Activated T-cell treated with anti-CD3 and anti-CD28 coated beads, Interleukin-2, amount 50 U/mL, for 24 hours (primary cell): ENCODE data around the gene DLX4.

Source experiments
- DNase-seq: peaks from one replicate; pipeline ENCODE4 v3.0.0-alpha.2; 2020
- H3K27ac Mint-ChIP-seq: 2 replicates; pipeline ENCODE4 v1.8.0; 2020; ENCODE audit warnings: mild to moderate bottlenecking, mixed read lengths
- H3K27me3 Mint-ChIP-seq: 2 replicates; pipeline ENCODE4 v1.8.0; 2020; ENCODE audit warnings: mixed read lengths
- H3K36me3 Mint-ChIP-seq: 2 replicates; pipeline ENCODE4 v1.8.0; 2020; ENCODE audit warnings: low read depth, mixed read lengths
- H3K4me1 Mint-ChIP-seq: 2 replicates; pipeline ENCODE4 v1.8.0; 2020; ENCODE audit warnings: low read depth, mixed read lengths
- H3K4me3 Mint-ChIP-seq: 2 replicates; pipeline ENCODE4 v1.8.0; 2020; ENCODE audit warnings: mild to moderate bottlenecking, moderate library complexity, mixed read lengths
- H3K9me3 Mint-ChIP-seq: 2 replicates; pipeline ENCODE4 v1.8.0; 2020; ENCODE audit warnings: mixed read lengths

DLX4 gene

DNA sequence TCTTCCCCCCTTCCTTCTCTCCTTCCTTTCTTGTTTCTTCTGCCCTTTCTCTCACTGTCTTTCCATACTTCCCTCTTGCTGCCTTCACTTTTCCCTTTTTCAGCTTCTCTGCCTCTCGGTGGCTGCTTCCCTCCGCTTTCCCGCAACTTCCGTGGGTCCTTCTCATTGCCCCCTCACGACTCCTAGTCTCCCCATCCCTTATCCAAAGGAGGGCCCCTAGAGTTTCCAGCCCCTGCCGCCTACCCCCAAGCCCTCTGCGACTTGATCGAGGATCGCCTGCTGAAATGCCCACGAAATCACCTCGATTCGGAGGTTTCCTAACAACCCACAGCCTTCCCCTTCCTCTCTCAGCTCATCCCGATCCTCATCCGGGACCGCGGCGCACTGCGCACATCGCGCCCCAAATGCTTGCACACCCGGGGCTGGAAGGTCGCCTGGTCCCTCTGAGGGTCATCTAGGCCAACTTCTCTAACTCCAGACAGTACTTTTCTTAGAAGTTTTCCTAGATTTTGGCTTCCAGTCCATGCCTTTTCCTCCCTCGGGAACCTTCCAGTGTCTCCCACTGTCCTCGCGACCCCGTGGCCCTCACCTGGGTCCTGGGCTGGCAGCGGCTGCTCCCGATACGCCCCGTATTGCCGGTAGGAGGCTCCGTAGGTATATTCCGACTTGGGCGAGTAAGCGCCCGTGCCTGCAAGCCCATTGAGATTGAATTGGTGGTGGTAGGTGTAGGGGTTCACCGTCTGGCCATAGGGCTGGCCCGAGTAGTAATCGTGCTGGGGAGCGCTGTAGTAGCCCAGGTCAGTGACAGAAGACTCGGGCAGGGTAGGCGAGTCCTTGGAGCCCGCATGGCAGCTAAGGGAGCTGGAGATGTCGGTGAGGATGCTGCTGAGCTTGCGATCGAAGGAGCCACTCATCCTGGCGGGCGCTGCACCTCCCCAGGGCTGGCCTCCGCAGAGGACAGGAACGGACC, 25.4 kb downstream of the DLX4 start:
- Mint-ChIP-seq H3K4me3 (peak overlapping the region; percentile 62), H3K27ac (no peak overlapping the region), H3K36me3 (no peaks in the 10 kb centered on the region), H3K27me3 (peaks cover 88% of the 10 kb centered on the region), H3K4me1 (peaks cover 33% of the 10 kb centered on the region), H3K9me3 (no peaks in the 10 kb centered on the region)
- DNase-seq: peak; percentile 57

DNA sequence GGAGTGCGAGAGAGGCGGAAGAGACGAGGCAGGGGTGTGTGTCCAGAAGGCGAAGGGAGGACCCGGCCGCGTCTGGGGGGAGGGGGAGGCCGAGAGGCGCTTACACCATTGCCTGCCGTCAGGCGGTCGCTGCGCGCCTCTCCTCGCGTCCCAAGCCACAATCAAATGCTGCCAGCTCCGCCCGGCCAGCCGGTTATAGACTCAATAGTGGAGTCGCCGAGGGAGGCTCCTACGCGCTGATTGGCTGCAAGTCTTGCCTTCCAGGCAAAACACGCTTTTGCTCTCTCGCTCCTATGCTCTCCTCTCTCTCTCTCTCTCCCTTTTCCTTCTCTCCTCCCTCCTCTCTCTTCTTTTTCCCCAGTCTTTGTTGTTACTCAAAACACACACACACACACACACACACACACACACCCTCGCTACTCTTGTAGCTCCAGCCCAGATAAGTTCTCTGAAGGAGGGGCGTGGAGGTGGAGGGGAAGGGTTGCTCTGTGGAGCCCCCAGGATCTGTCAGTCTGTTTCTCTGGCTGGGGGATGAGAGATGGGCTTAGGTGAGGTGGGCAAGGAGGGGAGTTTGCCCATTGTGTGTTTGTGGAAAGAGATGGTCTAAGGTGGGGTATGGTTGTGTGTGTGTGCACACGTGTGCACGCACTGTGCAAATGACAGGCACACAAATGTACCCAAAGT, 26.2 kb downstream of the DLX4 start, which contains the start of gene DLX3:
TSS of gene DLX3 (minus strand) at position 170 of the 684 bp plus-strand sequence. CDS start 226 bp downstream, outside the sequence.
- Mint-ChIP-seq H3K36me3 (no peaks in the 10 kb centered on the region), H3K27me3 (peaks cover 86% of the 10 kb centered on the region), H3K27ac (no peak within 1 kb of the TSS), H3K9me3 (no peaks in the 10 kb centered on the region), H3K4me3 (peak within 1 kb of the TSS; percentile 62), H3K4me1 (peaks cover 33% of the 10 kb centered on the region)
- no peak for DNase-seq

DNA sequence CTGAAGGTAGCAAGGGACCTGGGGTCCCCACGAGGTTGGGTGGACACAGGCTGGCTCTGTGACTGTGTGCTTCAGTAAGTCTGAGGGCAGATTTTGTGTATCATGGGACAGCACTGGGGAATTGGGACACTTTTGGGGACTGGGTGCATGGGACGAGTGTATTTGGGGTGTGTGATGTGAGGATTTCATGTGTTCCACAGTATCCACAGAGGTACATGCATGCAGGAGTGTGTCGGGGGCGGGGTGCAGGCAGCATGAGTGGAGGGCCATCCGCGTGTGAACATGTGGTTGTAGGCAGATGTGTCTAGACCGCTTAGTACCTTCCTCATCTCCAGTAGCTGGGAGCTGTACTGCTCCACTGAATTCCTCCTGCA, 27.1 kb downstream of the DLX4 start:
- no peaks in the 10 kb centered on the region for H3K9me3 Mint-ChIP-seq
- no peak overlapping the region for H3K27ac Mint-ChIP-seq
- H3K36me3 Mint-ChIP-seq: no peaks in the 10 kb centered on the region
- peak; percentile 42 for DNase-seq
- no peak overlapping the region for H3K4me3 Mint-ChIP-seq
- peaks cover 33% of the 10 kb centered on the region for H3K4me1 Mint-ChIP-seq
- H3K27me3 Mint-ChIP-seq: peaks cover 85% of the 10 kb centered on the region

DNA sequence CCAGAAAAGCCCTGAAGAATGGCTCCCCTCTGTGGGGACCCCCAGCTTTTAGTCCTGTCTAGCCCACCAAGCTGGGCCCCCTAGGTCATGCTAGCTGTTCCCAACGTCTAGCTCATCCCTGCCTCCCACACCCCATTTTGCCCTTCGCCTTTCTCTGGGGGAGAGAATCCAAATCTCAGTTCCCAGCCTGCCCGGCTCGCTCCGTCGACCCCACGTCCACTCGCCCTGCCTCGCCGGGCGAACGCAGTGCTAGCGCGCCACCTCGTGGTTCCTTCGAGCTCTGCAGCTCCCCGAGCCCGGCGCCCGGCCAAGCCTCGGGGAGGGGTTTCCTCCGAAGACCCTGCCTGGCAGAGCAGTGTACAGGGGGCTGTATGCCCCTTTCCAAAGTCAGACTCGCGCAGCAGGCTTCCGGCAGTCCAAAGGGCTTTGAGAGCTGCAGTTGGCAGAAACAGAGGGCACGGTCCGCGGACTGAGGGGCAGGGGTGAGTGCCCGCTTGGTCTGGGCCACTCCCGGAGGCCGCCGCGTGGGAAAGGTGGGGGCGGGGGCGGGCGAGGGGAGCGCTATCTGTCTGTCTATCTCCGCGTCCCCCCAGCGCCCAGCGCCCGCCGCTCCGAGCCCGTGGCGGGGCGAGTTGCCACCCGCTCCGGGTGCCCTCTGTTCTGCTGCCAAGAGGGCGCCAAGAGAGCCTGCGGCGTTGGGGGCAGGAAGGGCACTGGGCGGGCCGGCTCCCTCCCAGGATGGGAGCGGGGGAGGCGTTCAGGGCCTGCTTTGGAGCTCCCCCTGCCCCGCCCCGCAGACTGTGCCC, 27.7 kb downstream of the DLX4 start:
- Mint-ChIP-seq H3K4me1 (peaks cover 33% of the 10 kb centered on the region), H3K27ac (no peak overlapping the region), H3K36me3 (no peaks in the 10 kb centered on the region), H3K27me3 (peaks cover 85% of the 10 kb centered on the region), H3K4me3 (peak overlapping the region; percentile 59), H3K9me3 (no peaks in the 10 kb centered on the region)
- DNase-seq: peak; percentile 85

DNA sequence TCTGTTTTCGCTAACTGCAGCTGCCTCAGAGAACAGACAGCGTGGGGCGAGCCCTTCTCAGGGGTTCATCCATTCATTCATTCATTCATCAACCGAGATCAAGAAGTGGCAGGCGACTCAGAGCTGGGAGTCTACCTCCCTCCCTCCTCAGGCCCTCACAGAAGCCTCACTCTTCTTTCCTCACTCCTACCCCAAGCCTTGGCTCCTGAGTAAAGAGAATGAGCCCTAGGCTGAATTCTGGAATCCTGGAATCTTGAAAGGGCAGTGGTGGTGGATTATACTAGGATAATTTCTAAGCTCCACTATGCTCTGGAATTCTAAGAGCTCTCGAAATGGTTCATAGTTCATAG, 28.3 kb downstream of the DLX4 start:
- Mint-ChIP-seq H3K27me3 (peaks cover 85% of the 10 kb centered on the region), H3K4me3 (no peak overlapping the region), H3K4me1 (peaks cover 32% of the 10 kb centered on the region)

DNA sequence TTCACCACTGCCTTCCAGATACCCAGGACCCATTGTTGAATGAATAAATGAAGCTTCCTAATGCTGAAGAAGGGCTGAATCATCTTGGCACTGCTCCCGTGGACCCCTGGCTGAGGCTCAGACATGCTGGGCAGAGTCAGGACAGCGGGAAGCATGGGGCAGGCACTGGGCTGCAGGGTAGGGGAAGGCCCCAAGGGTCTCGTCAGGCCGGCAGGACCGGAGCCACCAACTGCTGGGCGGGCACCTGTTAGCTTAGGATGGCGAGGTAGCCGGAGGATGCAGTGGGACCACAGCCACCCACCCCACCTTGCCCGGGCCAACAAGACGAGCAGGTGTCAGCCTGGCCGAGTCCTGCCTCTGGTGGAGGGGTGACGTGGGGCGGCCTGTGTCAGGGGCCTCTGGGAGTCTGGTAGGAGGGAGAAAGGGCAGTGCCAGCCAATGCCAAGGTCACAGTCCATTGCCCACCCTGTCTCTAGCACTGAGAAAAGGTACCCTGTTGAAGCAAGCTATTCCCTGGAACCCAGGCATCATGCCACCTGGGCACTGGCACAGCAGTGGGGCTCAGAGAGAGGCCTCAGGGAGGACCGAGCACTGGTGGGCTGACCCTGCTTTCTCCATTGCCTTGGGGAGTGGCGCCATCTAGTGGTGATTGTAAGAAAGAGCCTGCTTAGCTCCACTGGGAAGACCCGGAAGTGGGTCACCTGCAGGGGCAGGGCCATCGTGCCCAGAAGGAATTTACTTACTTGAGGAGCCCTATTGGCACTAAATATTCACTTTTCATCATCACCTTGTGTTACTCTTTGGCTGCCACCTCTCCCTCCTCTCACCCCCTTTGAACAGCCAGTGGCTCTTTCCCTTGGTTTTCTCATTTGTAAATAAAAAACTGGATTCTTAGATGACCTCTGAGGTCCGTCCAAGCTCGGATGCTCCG, 29.0 kb downstream of the DLX4 start:
- Mint-ChIP-seq H3K4me1 (peaks cover 30% of the 10 kb centered on the region), H3K36me3 (no peaks in the 10 kb centered on the region), H3K27me3 (peaks cover 82% of the 10 kb centered on the region), H3K27ac (no peak overlapping the region), H3K9me3 (no peaks in the 10 kb centered on the region), H3K4me3 (no peak overlapping the region)
- peak; percentile 83 for DNase-seq

More for the DNA sequence above, 28.3 kb downstream of the DLX4 start:
- H3K36me3 Mint-ChIP-seq: no peaks in the 10 kb centered on the region
- DNase-seq: no peak
- H3K9me3 Mint-ChIP-seq: no peaks in the 10 kb centered on the region
- no peak overlapping the region for H3K27ac Mint-ChIP-seq

DNA sequence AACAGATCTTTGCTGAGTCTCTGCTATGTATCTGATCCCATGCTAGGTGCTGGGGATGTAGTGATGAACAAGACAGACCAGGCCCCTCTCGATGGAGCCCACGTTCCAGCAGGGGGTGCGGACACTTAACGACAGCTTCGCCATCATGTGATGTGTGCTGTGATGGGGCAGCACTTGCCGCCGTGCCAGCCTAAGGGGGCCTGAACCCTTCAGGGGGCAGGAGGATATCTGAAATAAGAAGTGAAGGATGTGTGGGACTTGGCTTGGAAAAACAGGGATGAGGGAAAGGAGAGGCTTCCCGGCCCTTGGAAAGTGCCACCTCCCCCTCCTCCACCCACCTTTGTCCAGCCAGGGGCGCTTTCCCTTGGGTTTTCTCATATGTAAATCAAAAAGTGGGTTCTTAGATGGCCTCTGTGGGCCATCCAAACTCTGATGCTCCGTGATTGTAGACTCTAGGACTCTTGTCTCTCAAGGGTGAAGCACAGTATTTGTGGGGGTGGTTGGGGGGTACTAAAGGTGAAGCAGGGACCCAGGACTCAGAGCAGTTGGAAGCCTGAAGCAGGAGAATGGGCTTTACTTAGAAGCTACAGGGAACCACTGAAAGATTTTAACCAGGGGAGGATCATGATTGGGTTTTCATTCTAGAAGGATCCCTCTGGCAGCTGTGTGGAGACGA, 30.0 kb downstream of the DLX4 start:
- Mint-ChIP-seq H3K4me3 (no peak overlapping the region), H3K27me3 (peaks cover 81% of the 10 kb centered on the region), H3K36me3 (no peaks in the 10 kb centered on the region), H3K27ac (no peak overlapping the region), H3K9me3 (no peaks in the 10 kb centered on the region), H3K4me1 (peaks cover 27% of the 10 kb centered on the region)
- DNase-seq: no peak

DNA sequence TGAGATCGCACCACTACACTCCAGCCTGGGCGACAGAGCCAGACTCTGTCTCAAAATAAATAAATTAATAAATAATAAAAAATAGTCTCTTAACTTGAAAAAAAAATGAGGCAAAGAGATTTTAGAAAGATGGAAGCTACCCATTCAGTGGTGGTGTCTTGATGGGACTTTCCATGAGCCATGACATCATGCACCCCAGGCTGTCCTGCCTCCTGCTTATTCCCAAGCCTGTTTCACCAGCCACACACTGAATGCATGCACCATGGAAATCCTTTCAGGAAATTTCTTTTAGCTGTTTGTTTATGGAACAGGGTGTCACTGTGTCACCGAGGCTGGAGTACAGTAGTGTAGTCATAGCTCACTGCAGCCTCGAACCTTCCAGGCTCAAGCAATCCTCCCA, 34.9 kb downstream of the DLX4 start:
- no peak overlapping the region for H3K27ac Mint-ChIP-seq
- H3K4me1 Mint-ChIP-seq: no peaks in the 10 kb centered on the region
- H3K9me3 Mint-ChIP-seq: no peaks in the 10 kb centered on the region
- DNase-seq: no peak
- H3K27me3 Mint-ChIP-seq: peaks cover 53% of the 10 kb centered on the region
- no peak overlapping the region for H3K4me3 Mint-ChIP-seq
- no peaks in the 10 kb centered on the region for H3K36me3 Mint-ChIP-seq

DNA sequence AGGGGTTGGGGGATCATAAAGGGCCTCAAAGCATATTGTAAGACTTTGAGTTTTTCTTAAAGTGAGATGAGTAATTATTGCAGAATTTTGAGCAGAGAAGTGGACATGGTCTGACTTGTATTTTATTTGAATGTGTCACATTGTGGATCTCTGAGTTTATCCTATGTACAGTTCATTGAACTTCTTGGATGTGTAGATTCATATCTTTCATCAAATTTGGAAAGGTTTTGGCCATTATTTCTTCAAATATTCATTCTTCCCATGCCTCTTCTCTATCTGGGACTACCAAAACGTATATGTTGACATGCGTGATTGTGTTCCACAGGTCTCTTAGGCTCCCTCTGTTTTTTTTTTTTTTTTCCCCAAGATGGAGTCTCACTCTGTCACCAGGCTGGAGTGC, 40.3 kb downstream of the DLX4 start:
- H3K27ac Mint-ChIP-seq: no peak overlapping the region
- no peak overlapping the region for H3K4me3 Mint-ChIP-seq
- no peaks in the 10 kb centered on the region for H3K36me3 Mint-ChIP-seq
- no peaks in the 10 kb centered on the region for H3K4me1 Mint-ChIP-seq
- H3K9me3 Mint-ChIP-seq: peaks cover 16% of the 10 kb centered on the region
- peaks cover 58% of the 10 kb centered on the region for H3K27me3 Mint-ChIP-seq
- no peak for DNase-seq

DNA sequence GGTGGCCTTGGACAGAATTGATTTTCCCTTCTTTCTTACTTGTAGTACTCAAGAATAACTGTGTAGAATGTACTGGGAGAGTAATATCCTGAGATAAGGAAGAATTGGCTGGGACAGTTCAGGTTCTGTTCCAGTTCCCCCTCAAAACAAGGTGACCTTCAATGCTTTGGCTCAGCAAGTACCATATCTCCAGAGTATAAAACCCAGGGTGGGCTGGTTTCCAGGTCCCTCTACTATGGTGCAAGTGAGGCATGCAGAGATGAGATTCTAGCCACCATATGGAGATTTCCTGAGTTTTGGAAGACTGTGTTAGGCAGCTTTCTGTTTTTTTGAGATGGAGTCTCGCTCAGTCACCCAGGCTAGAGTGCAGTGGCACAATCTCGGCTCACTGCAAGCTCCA, 44.1 kb downstream of the DLX4 start:
- H3K4me3 Mint-ChIP-seq: no peak overlapping the region
- H3K4me1 Mint-ChIP-seq: no peaks in the 10 kb centered on the region
- DNase-seq: no peak
- H3K9me3 Mint-ChIP-seq: peaks cover 24% of the 10 kb centered on the region
- H3K36me3 Mint-ChIP-seq: no peaks in the 10 kb centered on the region
- H3K27me3 Mint-ChIP-seq: peaks cover 52% of the 10 kb centered on the region
- H3K27ac Mint-ChIP-seq: no peak overlapping the region

DNA sequence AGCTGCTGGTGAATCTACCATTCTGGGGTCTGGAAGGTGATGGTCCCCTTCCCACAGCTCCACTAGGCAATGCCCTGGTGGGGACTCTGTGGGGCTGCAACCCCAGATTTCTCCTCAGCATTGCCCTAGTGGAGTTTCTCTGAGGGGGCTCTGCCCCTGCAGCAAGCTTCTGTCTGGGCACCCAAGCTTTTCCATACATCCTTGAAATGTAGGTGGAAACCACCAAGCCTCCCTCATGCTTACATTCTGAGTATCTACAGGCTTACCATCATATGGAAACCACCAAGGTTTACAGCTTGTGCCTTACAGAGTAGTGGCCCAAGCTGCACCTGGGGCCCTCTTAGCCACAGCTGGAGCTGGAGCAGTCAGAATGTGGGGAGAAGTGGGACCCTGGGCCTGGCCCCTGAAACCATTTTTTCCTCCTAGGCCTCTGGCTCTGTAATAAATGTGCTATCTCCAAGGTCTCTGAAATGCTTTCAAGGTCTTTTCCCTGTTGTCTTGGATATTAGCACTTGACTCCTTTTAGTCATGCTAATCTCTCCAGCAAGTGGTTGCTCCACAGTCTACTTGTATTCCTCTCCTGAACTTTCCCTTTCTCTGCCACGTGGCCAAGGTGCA, 45.6 kb downstream of the DLX4 start:
- Mint-ChIP-seq H3K27me3 (peaks cover 40% of the 10 kb centered on the region), H3K4me1 (no peaks in the 10 kb centered on the region)

DNA sequence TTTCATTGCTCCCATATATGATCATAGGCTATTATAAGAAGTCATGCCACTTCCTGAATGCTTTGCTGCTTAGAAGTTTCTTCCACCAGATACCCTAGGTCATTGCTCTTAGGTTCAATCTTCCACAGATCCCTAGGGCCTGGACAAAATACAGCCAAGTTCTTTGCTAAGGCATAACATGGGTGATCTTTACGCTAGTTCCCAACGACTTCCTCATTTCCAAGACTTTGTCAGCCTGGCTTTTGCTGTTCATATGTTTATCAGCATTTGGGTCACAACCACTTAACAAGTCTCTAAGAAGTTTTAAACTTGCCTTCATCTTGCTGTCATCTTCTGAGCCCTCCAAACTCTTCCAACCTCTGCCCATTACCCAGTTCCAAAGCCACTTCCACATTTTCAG, 46.2 kb downstream of the DLX4 start:
- no peaks in the 10 kb centered on the region for H3K36me3 Mint-ChIP-seq
- H3K9me3 Mint-ChIP-seq: peaks cover 24% of the 10 kb centered on the region
- H3K27ac Mint-ChIP-seq: no peak overlapping the region
- no peak for DNase-seq
- peaks cover 36% of the 10 kb centered on the region for H3K27me3 Mint-ChIP-seq
- H3K4me3 Mint-ChIP-seq: no peak overlapping the region
- no peaks in the 10 kb centered on the region for H3K4me1 Mint-ChIP-seq

More for the DNA sequence above, 45.6 kb downstream of the DLX4 start:
- DNase-seq: no peak
- Mint-ChIP-seq H3K36me3 (no peaks in the 10 kb centered on the region), H3K9me3 (peaks cover 24% of the 10 kb centered on the region), H3K4me3 (no peak overlapping the region), H3K27ac (no peak overlapping the region)

DNA sequence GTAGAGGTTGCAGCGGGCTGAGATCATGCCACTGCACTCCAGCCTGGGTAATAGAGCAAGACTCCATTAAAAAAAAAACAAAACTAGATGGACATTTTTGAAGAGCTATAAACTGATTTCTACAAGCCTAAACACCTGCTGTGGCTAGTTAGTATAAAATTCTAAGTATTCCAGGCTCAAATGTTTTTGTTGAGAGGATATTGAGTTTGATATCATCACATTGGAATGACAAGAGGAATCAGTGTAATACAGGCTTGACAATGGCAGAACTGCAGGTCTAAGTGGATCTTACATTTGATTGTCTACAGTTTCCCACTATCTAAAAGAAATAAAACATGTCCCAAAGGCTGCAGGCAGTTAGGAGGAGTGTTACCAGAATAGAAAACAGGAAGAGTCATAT, 49.9 kb downstream of the DLX4 start:
- Mint-ChIP-seq H3K4me1 (no peaks in the 10 kb centered on the region), H3K27me3 (peaks cover 17% of the 10 kb centered on the region), H3K9me3 (peaks cover 9% of the 10 kb centered on the region), H3K27ac (no peak overlapping the region), H3K36me3 (no peaks in the 10 kb centered on the region), H3K4me3 (no peak overlapping the region)
- no peak for DNase-seq
